ENCODE results near the gene ATAD2B.

DNA sequence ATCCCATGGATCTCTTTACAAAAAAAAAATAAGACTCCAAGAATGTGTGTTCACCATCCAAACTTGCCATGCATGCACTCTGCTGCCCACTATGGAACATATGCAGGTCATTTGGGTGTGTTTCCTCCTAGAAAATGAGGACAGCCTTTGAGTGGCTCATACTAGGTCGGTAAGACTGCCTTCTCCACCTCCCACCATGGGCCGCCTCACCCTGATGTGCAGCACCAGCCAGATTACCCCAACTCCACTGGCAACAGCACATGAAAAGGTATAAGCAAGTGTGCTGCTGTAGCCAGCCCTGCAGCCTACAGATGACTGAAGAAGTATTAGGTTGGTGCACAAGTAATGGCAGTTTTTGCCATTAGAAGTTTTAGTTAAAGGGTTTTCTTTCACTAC lies 214.2 kb downstream of the ATAD2B start:
- TF ChIP-seq EZH2 (IDR thresholded peaks at IDR 0.05; ENCODE audit: low read length, missing control alignments), result no peak
- TF ChIP-seq CTCF (conservative IDR thresholded peaks at IDR 0.05 in 1 of 2, IDR thresholded peaks at IDR 0.05 in 1 of 2; ENCODE audit: low read depth in 1 of 2, low read length in 2 of 2), result no peak

All from fibroblast of lung (primary cell).